Stimulated activated CD4-positive, alpha-beta T cell treated with anti-CD3 and anti-CD28 coated beads, Interleukin-2, amount 100 ng/mL, for 4 hours (primary cell): ENCODE results near the gene SLX4.

Source experiments
- DNase-seq: peaks from one replicate; pipeline ENCODE4 v3.0.0-alpha.2; 2020; ENCODE audit warnings: low read depth

SLX4 gene

GRCh38 chr16:3601614-3602319 is 9.6 kb downstream of the SLX4 start:
- no peak for DNase-seq

- DNase-seq = no peak
Observed at GRCh38 chr16:3599922-3600321, 11.5 kb downstream of the SLX4 start.

GRCh38 chr16:3599121-3599520 is 12.3 kb downstream of the SLX4 start:
- no peak for DNase-seq

GRCh38 chr16:3598236-3598635 is 13.2 kb downstream of the SLX4 start:
- DNase-seq = no peak

- DNase-seq = no peak
Observed at GRCh38 chr16:3597676-3598075, 13.7 kb downstream of the SLX4 start.

GRCh38 chr16:3597226-3597625 is 14.2 kb downstream of the SLX4 start:
- no peak for DNase-seq

GRCh38 chr16:3596101-3596861 is 15.1 kb downstream of the SLX4 start:
- no peak for DNase-seq

- no peak for DNase-seq
Observed at GRCh38 chr16:3595521-3596021, 15.8 kb downstream of the SLX4 start.

- no peak for DNase-seq
Observed at GRCh38 chr16:3595110-3595486, 16.3 kb downstream of the SLX4 start.

- DNase-seq = no peak
Observed at GRCh38 chr16:3594316-3595109, 16.9 kb downstream of the SLX4 start.

- DNase-seq = no peak
Observed at GRCh38 chr16:3592559-3592958, 18.8 kb downstream of the SLX4 start.

- no peak for DNase-seq
Observed at GRCh38 chr16:3591991-3592390, 19.4 kb downstream of the SLX4 start.

- no peak for DNase-seq
Observed at GRCh38 chr16:3591436-3591803, 20.0 kb downstream of the SLX4 start.

- no peak for DNase-seq
Observed at GRCh38 chr16:3590736-3591435, 20.5 kb downstream of the SLX4 start.

GRCh38 chr16:3589991-3590701 is 21.3 kb downstream of the SLX4 start:
- no peak for DNase-seq

- DNase-seq = no peak
Observed at GRCh38 chr16:3589441-3589921, 21.9 kb downstream of the SLX4 start.

- DNase-seq = no peak
Observed at GRCh38 chr16:3589001-3589400, 22.4 kb downstream of the SLX4 start.

GRCh38 chr16:3587547-3588110 is 23.8 kb downstream of the SLX4 start:
- no peak for DNase-seq

GRCh38 chr16:3584412-3584811 is 27.0 kb downstream of the SLX4 start:
- DNase-seq = no peak

GRCh38 chr16:3583303-3584038 is 27.9 kb downstream of the SLX4 start:
- no peak for DNase-seq
